8988T (cell line): ENCODE results near the gene CEP135.
A peak's percentile ranks its signal among the peaks of the same experiment; 100 is the strongest.
"Not testable (repeated sequence)": the region's sequence is repeated elsewhere in the genome, so short reads cannot be mapped to it uniquely, and the experiment has no call there.

ENCODE experiments used
- DNase-seq: peaks from one replicate; pipeline ENCODE4 v3.0.0; 2011

CEP135 gene

DNA sequence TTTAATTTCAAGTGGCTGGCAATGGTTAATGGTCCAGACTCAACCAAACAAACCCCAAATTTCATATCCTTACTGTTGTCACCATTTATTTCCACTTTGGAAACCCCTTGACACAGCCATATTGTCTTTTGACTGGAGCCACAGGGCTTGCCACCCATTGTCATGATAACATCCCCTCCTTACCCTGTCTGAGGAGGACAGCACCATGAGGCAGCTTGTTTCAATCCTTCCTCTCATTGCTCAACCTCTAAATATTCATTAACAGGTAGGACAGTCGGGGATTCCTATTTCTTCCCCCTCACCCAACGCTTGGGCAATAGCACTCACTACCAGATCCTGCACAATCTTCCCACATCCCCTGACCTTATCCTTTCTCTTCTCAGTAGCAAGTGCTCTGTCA lies 92.1 kb downstream of the CEP135 start:
- no peak for DNase-seq

DNA sequence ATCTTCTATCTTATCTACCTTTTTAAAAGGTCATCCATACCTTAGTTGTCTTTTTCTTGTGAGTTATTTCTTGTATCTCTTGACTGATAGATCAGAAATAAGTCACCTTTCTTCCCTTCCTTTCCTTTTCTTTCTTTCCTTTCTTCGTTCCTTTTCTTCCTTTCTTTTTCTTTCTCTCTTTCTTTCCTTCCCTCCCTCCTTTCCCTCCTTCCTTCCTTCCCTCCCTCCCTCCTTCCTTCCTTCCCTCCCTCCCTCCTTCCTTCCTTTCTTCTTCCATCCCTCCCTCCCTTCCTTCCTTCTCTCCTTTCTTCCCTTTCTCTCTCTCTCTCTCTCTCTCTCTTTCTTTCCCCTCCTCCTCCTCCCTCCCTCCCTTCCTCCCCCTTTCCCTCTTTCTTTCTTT lies 93.5 kb downstream of the CEP135 start:
- DNase-seq = no peak

DNA sequence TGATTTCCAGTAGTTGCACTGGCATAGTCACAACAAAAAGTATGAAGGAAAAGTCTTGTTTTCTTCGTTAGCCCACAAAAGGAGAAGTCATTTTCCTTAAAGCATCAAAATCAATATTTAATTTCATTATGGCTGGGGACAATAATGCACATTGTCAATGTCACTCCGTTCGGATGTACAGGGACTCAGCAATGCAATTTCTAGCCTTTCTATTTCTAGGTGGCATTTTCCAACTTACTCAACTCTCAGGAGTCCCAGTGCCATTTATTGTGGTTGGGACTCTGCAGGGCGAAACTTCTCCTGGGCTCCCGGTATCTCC lies 99.6 kb downstream of the CEP135 start:
- DNase-seq = peak; percentile 22

DNA sequence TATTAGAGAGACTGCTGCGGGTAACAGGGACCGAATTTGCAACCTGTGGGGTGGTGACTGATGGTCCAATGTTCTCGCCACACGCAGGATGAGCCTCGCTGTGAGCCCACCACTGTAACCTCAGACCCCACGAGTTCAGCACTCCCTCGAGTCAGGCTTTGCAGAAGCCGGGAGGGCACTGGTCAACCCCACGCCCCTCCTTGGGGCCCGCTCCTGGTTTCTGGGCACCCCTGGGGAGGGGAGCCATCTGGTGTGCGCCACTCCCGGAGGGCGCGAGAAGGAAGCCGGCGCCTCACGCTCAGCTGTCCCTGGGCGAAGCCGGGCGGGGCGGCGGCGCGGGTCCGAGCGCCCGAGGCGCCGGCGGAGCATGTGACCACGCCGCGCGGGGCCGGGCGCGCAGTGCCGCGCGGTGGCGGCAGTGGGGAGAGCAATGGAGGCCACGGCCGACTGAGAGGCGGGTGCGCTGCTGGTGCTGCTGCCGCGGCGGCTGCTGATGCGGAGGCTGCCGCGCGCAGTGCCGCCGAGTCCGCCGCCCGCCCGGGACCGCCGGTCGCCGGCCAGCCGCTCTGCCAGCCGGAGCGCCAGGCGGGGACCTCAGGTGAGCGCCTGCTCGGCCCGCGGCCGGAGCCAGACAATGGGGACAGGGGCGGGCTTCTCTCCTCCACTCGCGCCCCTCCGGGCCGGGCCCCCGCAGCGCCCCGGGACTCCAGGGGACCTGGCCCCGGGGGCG lies 100.1 kb downstream of the CEP135 start:
- peak; percentile 73 for DNase-seq

DNA sequence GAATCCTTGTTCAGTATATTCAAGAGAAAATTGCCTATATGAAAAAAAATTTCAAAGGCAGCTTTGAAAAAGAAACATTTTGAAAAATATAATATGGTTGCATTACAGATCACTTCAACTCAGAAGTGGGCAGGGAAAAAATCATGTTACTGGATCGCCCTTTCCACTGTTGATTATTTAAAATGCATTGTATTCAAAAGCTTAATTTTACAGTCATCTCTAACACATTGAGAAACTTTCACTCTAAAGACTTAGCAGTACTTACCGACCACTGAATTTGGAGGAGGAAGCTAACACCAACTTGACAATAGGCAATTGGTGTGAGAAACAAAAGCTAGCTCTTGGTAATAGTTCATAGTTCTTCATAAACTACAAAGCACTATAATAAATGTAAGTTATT lies 101.9 kb downstream of the CEP135 start:
- DNase-seq = no peak

DNA sequence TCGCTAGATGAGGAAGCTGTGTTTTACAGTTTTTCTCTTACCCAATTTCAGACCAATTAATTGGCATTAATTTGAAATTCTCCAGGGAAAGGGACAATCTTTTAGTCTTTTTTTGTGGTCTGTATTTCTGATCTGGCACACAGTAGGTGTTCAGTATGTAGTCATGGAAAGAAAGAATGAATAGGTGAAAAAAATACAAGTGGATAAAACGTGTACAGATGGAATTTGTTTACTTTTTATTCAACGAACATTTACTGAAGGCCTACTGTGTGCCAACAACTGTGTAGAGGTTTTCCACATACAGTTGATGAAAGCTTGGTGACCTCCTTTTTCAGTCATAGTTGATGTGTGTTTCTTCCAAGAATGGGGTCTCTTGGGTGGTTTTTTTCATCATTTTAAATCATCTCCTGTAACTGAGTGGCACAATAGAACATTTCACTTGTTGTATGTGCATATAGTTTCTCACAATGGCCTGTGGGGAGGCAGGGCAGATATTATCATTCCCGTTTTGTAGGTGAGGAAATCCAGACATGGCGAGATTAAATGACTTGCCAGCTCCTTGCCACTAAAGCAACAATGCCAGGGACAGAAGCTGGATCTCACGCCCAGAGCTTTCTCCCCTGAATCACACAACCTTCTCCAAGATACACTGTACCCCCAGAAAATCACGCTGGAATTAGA lies 102.4 kb downstream of the CEP135 start:
- no peak for DNase-seq

DNA sequence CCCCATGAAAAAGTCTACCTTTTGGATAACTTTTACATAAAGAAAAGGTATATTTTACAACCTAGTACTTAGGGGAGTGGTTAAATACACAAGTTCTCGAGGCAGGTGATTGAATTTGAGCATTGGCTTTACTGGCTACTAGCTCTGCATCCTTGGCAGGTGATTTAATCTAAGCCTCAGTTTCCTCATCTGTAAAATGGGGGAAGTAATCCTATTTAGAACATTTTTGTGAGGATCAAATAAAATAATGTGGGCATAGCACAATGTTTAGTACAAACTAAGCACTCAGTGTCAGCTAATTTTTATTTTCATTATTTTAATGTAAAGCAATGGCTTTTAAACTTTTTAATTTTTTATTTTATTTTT lies 102.9 kb downstream of the CEP135 start:
- no peak for DNase-seq

DNA sequence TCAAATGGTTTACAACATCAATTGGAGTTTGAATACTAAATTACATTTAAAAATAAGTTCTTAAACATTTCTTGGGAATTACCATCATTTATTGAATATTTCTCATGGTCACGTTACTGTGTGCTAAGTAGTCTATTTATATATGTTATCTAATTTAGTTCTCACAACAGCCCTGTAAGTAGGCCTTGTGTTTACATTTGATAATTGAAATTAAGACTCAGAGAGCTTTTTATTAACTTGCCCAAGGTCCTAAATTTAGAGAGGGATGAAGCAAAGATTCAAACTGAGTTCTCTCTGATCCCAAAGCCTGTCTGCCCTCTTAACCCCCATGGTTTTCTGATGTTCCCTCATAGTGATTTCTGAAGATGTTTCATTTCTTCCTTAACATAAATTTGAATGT lies 103.7 kb downstream of the CEP135 start:
- DNase-seq = no peak

DNA sequence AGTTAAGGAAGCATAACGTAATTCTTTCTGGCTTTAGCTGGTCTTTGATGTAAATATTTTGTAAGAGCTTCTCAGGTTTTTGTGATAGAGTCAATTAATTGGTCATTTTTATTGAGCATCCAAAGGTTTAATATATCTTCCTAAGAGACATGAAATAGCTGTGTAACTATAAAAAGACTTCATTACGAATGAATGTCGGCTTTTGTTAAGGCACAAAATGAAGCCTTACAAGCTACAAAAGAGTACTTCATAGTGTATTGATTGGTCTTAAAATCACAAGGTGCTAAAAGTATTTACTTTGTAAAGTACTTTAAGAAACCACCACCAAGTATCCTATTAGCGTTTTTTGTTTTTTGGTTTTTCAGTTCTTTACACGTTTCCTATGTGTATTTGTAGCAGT lies 104.2 kb downstream of the CEP135 start:
- DNase-seq = no peak

DNA sequence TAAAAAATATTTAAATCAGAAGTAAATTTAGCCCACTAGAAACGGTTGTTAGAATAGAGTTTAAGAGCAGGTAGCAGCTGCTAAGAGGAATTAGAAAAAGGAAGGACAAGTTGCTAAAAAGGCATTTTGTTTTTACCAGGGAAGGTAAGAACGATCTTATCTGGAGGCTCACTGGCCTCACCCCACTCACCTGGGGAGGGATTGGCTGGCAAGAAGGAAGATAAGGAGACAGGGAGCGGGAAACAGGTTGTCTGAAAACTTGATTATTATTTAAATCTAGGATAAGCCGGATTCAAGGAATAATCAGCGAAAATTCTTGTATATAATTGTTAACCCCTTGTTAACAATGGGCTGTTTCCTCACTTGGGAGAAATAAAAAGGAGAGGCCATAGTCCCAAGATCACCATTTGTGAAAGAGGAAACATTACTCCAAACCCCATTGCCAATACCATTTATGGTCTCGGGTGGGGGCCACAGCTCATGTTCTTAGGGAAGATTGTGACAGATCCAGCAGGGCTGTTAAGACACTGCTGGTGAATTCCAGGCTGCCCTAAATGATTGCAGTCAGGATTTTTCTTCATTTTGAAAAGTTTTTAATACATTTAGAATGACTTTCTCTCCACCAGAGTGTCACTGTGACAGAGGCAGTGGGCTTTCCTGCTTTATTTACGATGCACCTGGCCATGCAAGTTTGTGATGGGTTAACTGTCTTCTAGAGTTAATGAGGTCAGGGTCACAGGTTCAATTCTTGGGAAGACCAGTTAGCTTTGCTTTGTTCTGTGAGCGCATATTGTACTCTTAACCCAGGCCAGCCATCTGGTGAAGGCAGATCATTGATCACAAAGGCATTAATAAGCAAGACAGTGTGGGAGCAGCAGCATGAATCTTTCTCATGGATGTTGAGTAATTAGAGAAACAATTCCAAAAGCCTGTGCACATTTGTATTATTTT lies 106.6 kb downstream of the CEP135 start:
- DNase-seq = no peak

DNA sequence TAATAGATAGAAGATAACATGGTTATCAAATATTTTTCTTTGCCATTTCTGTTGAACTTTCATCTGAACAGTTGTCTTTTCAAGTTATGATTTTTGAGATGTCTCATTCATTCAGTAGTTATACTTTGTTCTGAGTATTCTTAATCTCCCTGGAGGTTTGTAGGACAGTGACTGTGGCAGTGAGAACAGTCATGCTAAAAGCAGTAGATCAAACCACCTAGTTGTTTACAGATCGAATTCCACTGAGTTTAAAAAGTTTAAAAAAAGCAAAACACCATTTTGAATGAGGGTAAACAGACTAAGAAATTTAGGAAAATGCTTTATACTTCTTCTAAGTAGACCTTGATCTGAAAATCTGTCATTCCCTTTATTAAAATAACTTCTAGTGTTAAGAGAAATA lies 107.2 kb downstream of the CEP135 start:
- DNase-seq = no peak

DNA sequence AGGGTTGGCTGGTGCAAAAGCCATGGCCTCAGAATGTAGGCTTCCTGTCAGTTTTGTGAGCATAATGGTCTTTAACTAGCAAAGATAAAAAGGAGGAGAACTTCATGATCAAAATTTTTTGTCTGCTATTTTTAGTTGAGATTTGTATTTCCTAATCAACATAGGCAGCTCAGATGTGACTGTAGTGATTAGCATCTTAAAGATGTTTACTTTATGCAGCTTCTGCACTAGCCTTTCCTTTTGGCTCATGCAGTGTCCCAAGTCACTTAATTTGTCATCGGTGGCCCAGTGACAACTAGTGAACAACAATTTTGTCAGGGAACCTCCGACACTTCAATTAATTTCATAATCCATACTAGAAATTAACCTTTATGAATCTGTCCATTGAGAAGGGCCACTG lies 109.8 kb downstream of the CEP135 start:
- no peak for DNase-seq

DNA sequence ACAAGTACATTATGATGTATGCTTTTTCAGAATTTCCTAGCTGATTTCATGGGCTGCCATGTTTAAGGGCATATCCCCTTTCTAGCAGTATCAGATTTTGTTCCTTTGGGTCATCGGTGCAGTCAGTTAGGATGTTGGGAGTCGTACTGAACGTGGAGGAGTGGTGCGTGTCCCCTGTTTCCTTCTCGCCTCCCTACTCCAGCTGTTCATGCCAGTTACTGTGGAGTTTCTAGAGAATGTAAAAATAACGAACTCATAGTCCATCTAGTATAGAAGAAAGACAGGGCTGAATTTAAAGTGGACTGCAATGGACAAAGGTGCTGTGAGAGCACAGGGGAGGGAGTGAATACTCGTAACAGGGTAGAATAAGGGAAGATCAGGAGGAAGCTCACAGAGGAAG lies 111.3 kb downstream of the CEP135 start:
- DNase-seq = no peak

DNA sequence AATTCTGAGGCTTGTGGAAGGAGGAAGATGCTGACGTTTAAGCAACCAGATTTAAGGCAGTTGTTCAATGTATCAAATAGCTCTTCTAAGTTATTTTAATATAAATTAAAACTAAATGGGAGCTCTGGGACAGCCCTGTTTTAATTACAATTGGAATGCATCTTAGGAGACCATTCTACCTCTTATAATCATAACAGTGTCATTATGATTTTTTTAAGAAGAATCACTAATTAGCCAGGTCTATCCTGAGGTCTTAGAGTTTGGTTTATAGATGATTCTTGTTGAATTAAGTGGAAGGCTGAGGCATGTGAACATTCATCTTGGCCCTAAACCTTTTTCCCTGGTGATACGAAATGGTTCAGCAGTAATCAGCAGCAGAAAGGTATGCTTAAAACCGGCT lies 113.4 kb downstream of the CEP135 start:
- DNase-seq = no peak

DNA sequence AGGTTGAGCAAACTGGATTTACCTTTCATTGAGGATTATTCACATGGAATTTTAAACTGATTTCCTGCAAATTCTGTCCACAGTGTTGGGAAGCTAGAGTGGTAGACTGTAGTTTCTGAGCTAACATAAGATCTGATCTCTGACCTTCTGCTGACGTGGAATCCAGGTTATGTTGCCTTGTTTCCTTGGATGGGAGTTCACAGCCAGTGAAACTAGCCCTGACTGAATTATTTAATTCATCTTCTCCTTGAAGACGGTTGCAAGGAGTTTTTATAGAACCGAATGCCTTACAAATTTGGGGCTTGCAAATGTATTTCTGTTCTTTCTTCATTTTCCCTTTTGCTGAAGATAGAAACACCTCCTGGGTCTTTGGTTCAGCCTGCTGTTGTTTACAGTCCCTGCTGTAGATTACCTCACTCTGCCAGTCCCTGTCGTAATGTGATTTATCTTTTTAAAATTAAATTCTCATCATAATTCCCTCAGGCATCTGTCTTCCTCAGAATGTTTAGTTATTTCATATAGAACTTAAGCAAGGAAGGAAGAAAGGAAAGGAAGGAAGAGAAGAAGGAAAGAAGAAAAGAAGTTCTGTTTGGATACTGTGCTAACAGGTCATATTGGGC lies 113.9 kb downstream of the CEP135 start:
- DNase-seq = no peak

DNA sequence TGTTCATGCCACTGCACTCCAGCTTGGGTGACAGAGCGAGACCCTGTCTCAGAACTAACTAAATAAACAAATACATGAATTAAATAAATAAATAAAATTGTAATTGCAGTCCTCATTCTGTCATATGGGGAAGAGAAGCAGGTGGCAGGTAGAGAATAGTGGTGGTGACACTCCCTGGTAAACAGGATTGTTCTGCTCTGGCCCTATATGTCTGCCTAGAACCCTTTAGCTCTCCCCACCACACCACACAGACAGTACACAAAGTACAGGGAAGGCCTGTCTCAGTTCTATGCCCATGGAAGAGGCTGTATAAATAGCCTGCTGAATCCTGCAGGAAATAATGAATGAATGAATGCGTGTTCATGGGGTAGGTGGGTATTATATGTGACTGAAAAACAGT lies 117.7 kb downstream of the CEP135 start:
- DNase-seq = no peak

DNA sequence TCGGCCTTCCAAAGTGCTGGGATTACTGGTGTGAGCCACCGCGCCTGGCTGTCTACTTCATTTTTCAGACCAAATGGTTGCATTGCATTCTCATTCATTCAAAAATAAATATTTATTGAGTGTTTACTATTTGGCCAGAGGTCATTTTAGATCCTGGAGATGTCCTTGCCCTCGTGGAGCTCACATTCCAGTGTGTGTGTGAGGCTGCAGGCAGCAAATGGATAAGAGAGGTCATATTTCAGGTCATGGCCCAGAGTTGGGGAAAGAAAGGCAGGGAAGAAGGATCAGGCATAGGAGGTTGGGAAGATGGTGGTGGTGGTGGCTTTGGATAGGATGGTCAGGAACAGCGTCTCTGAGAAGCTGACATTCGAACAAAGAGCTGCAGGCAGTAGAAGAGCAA lies 119.1 kb downstream of the CEP135 start:
- no peak for DNase-seq

DNA sequence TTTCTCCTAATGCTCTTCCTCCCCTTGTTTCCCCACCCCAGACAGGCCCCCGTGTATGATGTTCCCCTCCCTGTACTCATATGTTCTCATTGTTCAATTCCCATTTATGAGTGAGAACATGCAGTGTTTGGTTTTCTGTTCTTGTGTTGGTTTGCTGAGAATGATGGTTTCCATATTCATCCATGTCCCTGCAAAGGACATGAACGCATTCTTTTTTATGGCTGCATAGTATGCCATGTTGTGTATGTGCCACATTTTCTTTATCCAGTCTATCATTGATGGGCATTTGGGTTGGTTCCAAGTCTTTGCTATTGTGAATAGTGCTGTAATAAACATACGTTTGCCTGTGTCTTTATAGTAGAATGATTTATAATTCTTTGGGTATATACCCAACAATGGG lies 124.0 kb downstream of the CEP135 start:
- not testable (repeated sequence) for DNase-seq

DNA sequence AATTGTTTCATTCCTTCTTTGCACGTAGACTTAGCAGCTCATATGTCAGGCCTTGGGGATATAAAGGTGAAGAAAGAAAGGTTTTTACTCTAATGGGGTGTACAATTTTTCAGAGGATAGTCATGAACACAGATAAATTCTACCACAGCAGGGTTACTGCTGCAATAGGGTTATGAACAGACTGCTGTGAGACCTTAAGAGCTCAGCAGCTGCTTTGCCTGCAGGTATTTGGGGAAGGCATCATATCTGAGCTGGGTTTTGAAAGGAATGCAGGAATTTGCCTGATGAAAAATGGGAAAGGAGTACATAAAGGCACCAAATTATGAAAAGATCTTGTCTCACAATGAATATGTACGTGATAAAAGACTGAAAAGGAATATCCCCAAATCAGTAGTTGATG lies 128.9 kb downstream of the CEP135 start:
- DNase-seq = no peak

DNA sequence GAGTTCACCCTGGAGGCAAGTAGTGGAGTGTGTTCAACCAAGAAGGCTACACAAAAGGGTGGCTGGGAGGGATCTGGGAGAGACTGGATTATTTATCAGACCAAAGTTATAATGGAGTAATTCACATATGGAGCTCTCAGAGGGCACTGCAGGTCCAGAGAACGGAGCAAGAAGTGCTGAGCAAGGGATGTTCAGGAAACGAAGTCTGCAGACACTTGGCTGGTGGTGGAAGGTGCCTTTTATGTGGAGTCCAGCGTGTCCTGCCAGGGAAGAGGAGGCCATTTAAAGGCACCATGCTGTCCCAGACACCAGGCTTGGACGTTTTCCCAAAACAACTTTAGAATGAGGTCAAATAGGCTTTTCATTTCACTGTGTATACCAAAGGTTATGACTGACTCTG lies 130.1 kb downstream of the CEP135 start:
- no peak for DNase-seq

DNA sequence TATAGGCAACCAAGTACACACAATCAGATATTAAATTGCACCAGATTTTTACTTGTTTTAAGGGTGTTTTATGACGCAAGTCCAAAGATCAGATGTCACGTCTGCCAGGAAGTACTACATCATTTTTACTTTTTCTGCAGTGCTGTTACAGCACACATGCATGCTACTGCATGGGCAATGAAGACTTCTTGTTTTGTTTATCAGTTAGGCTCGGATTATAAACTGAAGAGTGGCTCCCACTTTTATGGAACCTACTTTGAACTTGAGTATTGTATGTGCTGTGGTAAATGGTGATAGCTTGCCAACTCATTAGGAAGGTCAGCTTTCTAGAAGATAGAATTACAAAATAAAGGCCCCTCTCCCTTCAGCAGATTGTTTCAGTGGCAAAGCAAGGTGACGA lies 131.6 kb downstream of the CEP135 start:
- DNase-seq = no peak

DNA sequence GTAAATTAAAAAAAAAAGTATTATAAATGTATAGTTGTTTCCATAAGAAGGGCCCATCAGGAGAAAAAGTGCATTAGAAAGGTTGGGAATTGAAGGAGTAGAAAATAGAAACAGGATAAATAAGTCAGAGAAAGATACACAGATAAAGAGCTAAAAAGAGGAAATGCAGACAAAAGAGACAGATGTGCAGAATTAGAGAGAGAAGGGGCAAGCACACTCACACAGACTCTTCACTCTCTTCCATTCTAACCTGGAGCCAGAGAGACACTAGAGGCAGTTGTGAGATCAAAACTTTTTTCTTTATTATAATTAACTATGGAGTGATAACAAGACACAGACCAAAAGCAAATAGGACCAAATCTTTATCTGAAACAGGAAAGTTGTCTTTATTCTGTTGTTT lies 134.1 kb downstream of the CEP135 start:
- no peak for DNase-seq
